Keratinocyte (primary cell): Measurements from ENCODE around the gene SH3RF1. TPM values are rescaled to one million over a fixed set of nuclear protein-coding genes. Genes with fewer than 3 reads are reported as not detected.
A peak's percentile ranks its signal among the peaks of the same experiment; 100 is the strongest.

Source experiments
- DNase-seq: peaks from one replicate; pipeline ENCODE4 v3.0.0-alpha.2; 2011; ENCODE audit warnings: low read depth, missing footprints, low spot score
- FAIRE-seq: peaks from 2 replicates; lab custom pipeline; 2011; peaks lifted over from hg19 to GRCh38; lab: Jason Lieb, UNC
- H2AFZ ChIP-seq: 2 replicates; pipeline ENCODE4 v1.6.0; 2012; ENCODE audit warnings: low read length, control low read depth, inconsistent platforms; ENCODE audit not compliant: control insufficient read depth
- H3K27ac ChIP-seq: 2 replicates; pipeline ENCODE4 v1.5.1; 2011; ENCODE audit warnings: low read length; ENCODE audit not compliant: control insufficient read depth, insufficient read depth
- H3K27me3 ChIP-seq: 3 replicates; pipeline ENCODE4 v1.6.0; 2011; ENCODE audit warnings: low read length; ENCODE audit not compliant: control insufficient read depth, insufficient read depth; ENCODE audit errors: extremely low read depth
- H3K36me3 ChIP-seq, 2 experiments: 2 replicates in 1 of 2; 3 replicates in 1 of 2; pipeline ENCODE4 v1.5.1; 2011; ENCODE audit warnings: low read length in 2 of 2, mild to moderate bottlenecking in 1 of 2; ENCODE audit not compliant: control insufficient read depth in 2 of 2, insufficient read depth in 2 of 2; ENCODE audit errors: extremely low read depth in 1 of 2
- H3K4me1 ChIP-seq: 3 replicates; pipeline ENCODE4 v1.5.1; 2011; ENCODE audit warnings: low read length; ENCODE audit not compliant: control insufficient read depth, insufficient read depth; ENCODE audit errors: extremely low read depth
- H3K4me2 ChIP-seq: 3 replicates; pipeline ENCODE4 v1.6.0; 2011; ENCODE audit warnings: low read depth, low read length; ENCODE audit not compliant: control insufficient read depth, insufficient read depth; ENCODE audit errors: extremely low read depth
- H3K4me3 ChIP-seq, 3 experiments: fragments of 200-600 bp in 1 of 3; sonication (generic) in 1 of 3; 2 replicates in 2 of 3; 3 replicates in 1 of 3; pipeline ENCODE4 v1.5.1; 2011 to 2016; ENCODE audit warnings: low read length in 3 of 3, mild to moderate bottlenecking in 3 of 3, control low read depth in 2 of 3, inconsistent platforms in 1 of 3, low read depth in 1 of 3, mixed read lengths in 1 of 3, mixed run types in 1 of 3, moderate library complexity in 1 of 3; ENCODE audit not compliant: control insufficient read depth in 2 of 3, insufficient read depth in 2 of 3; ENCODE audit errors: extremely low read depth in 1 of 3
- H3K79me2 ChIP-seq: 2 replicates; pipeline ENCODE4 v1.6.0; 2012; ENCODE audit warnings: low read length; ENCODE audit not compliant: control insufficient read depth, insufficient read depth
- H3K9ac ChIP-seq: 3 replicates; pipeline ENCODE4 v1.6.0; 2011; ENCODE audit warnings: low read length; ENCODE audit not compliant: control insufficient read depth, insufficient read depth; ENCODE audit errors: extremely low read depth
- H3K9me1 ChIP-seq: 3 replicates; pipeline ENCODE4 v1.6.0; 2011; ENCODE audit warnings: low read length; ENCODE audit not compliant: control insufficient read depth, insufficient read depth; ENCODE audit errors: extremely low read depth
- H3K9me3 ChIP-seq: 2 replicates; pipeline ENCODE4 v1.5.1; 2012; ENCODE audit warnings: low read depth, low read length; ENCODE audit not compliant: control insufficient read depth
- H4K20me1 ChIP-seq: 3 replicates; pipeline ENCODE4 v1.6.0; 2011; ENCODE audit warnings: low read length; ENCODE audit not compliant: control insufficient read depth, insufficient read depth; ENCODE audit errors: extremely low read depth
- CTCF ChIP-seq, 3 experiments: IDR thresholded peaks in 1 of 3; conservative IDR thresholded peaks in 1 of 3; optimal IDR thresholded peaks in 1 of 3; 2 replicates in 2 of 3; 3 replicates in 1 of 3; pipeline versions ENCODE3 to v1.5.1; 2011; ENCODE audit warnings: low read length in 3 of 3, mild to moderate bottlenecking in 3 of 3, moderate library complexity in 2 of 3, control low read depth in 1 of 3, inconsistent platforms in 1 of 3; ENCODE audit not compliant: insufficient read depth in 2 of 3; ENCODE audit errors: extremely low read depth in 1 of 3
- EZH2 ChIP-seq: IDR thresholded peaks from one replicate; pipeline ENCODE4 v1.6.1; 2012; ENCODE audit warnings: inconsistent platforms, mild to moderate bottlenecking, low read length, moderate library complexity
- dilution Hi-C: fragments of 300-500 bp; cut with MboI; formaldehyde crosslinking; loops from one replicate; pipeline ENCODE4 v1.7.0; 2020; ENCODE audit warnings: low sequenced_read_pairs; ENCODE audit not compliant: extremely low pct_ligation_motif_present
- polyA plus RNA-seq, 5 experiments: library from polyadenylated mRNA; depleted of rRNA in 3 of 5; stranded (reverse) in 3 of 5; stranded (forward) in 1 of 5; unstranded in 1 of 5; fragments of >200 nt; gene quantifications; 1 replicate in 1 of 5; 2 replicates in 3 of 5; 3 replicates in 1 of 5; pipeline versions ENCODE4 v1.2.1 to v1.2.3, GENCODE V29; 2011 to 2012; ENCODE audit warnings: missing spikeins in 2 of 5, low read depth in 1 of 5, low replicate concordance in 1 of 5

The SH3RF1 gene
- polyA plus RNA-seq, 1 donor (not counting 4 experiments of a cell fraction or from before 2014, with no cell fraction given) = 9.5 TPM

- no peak for DNase-seq
- Histone ChIP-seq H3K4me1 (peaks cover 10% of the 10 kb centered on the region), H3K9me1 (no peaks in the 10 kb centered on the region), H3K4me3 (no peak overlapping the region), H4K20me1 (no peaks in the 10 kb centered on the region), H3K9me3 (no peaks in the 10 kb centered on the region), H3K27ac (no peak overlapping the region), H3K9ac (no peak overlapping the region), H3K27me3 (no peaks in the 10 kb centered on the region), H2AFZ (no peak overlapping the region), H3K4me2 (no peak overlapping the region), H3K79me2 (no peaks in the 10 kb centered on the region), H3K36me3 (peaks cover 0 to 2% of the 10 kb centered on the region in 2 experiments)
- no peak for TF ChIP-seq EZH2
- no peak for TF ChIP-seq CTCF (optimal IDR thresholded peaks at IDR 0.05 in 1 of 3, IDR thresholded peaks at IDR 0.05 in 1 of 3, conservative IDR thresholded peaks at IDR 0.05 in 1 of 3; ENCODE audit: extremely low read depth in 1 of 3, insufficient read depth in 2 of 3, low read length in 3 of 3)
- no peak for FAIRE-seq
- dilution Hi-C loops = no loop called here
These were observed 189.8 kb downstream of the SH3RF1 start for GRCh38 chr4:169080981-169081380.

GRCh38 chr4:169079942-169080827 lies 190.6 kb downstream of the SH3RF1 start:
- no peak for DNase-seq
- dilution Hi-C loops = no loop called here
- Histone ChIP-seq H3K4me2 (peak overlapping the region; percentile 45), H3K79me2 (no peaks in the 10 kb centered on the region), H3K4me1 (peaks cover 10% of the 10 kb centered on the region), H3K9me1 (no peaks in the 10 kb centered on the region), H3K9ac (peak overlapping the region; percentile 13), H4K20me1 (no peaks in the 10 kb centered on the region), H2AFZ (peak overlapping the region; percentile 36), H3K9me3 (no peaks in the 10 kb centered on the region), H3K4me3 (no peak overlapping the region), H3K27ac (peak overlapping the region; percentile 26), H3K27me3 (no peaks in the 10 kb centered on the region), H3K36me3 (peaks cover 0 to 2% of the 10 kb centered on the region in 2 experiments)
- no peak for TF ChIP-seq CTCF (optimal IDR thresholded peaks at IDR 0.05 in 1 of 3, IDR thresholded peaks at IDR 0.05 in 1 of 3, conservative IDR thresholded peaks at IDR 0.05 in 1 of 3; ENCODE audit: extremely low read depth in 1 of 3, insufficient read depth in 2 of 3, low read length in 3 of 3)
- no peak for TF ChIP-seq EZH2
- FAIRE-seq = peak; percentile 39
